HG02571 (cell line): ENCODE results near the gene CIITA.

Source experiments
- ATAC-seq: cut with Tn5 transposase; IDR thresholded peaks from one replicate; pipeline ENCODE4 v1.9.1; 2021; ENCODE audit warnings: mild to moderate bottlenecking, moderate library complexity; ENCODE audit not compliant: unreplicated experiment

Gene CIITA

GRCh38 chr16:10933865-10934264 is 56.9 kb downstream of the CIITA start:
- no peak for ATAC-seq

- no peak for ATAC-seq
Observed at GRCh38 chr16:10934325-10935107, 57.5 kb downstream of the CIITA start.

GRCh38 chr16:10935226-10935915 is 58.4 kb downstream of the CIITA start:
- ATAC-seq: no peak

GRCh38 chr16:10936272-10936984 is 59.4 kb downstream of the CIITA start:
- no peak for ATAC-seq

GRCh38 chr16:10937068-10937859 is 60.3 kb downstream of the CIITA start:
- ATAC-seq: no peak

- no peak for ATAC-seq
Observed at GRCh38 chr16:10938321-10938720, 61.3 kb downstream of the CIITA start.

- ATAC-seq: no peak
Observed at GRCh38 chr16:10938796-10939648, 62.0 kb downstream of the CIITA start.

- no peak for ATAC-seq
Observed at GRCh38 chr16:10939649-10940234, 62.7 kb downstream of the CIITA start.

GRCh38 chr16:10940501-10941079 is 63.6 kb downstream of the CIITA start:
- no peak for ATAC-seq

GRCh38 chr16:10941127-10941933 is 64.3 kb downstream of the CIITA start:
- ATAC-seq: no peak

- ATAC-seq: peak; percentile 1
Observed at GRCh38 chr16:10941935-10942351, 64.9 kb downstream of the CIITA start.

GRCh38 chr16:10942352-10943063 is 65.5 kb downstream of the CIITA start, which contains the start of gene DEXI:
Gene DEXI (minus strand): TSS chr16:10942468. CDS start chr16:10942005, 463 bp downstream.
- ATAC-seq: peak; percentile 68

- no peak for ATAC-seq
Observed at GRCh38 chr16:10943064-10943353, 66.0 kb downstream of the CIITA start.

- ATAC-seq: peak; percentile 69
Observed at GRCh38 chr16:10944249-10945064, 67.5 kb downstream of the CIITA start, which contains the start of gene CLEC16A. Gene CLEC16A (plus strand): TSS chr16:10944564. CDS start chr16:10944718, 154 bp downstream.

- no peak for ATAC-seq
Observed at GRCh38 chr16:10945065-10945787, 68.2 kb downstream of the CIITA start.

GRCh38 chr16:10946308-10946707 is 69.3 kb downstream of the CIITA start:
- ATAC-seq: no peak
